Activated CD4-positive, alpha-beta T cell treated with anti-CD3 and anti-CD28 coated beads for 36 hours (primary cell): ENCODE results near the gene CPB2. TPM values are rescaled to one million over a fixed set of nuclear protein-coding genes. Genes with fewer than 3 reads are reported as not detected.

Experiments
- ATAC-seq: fragments of 200-7000 bp; cut with Tn5 transposase; one replicate; pipeline ENCODE4 v1.10.0; 2021; ENCODE audit warnings: mild to moderate bottlenecking, moderate library complexity
- CTCF ChIA-PET: fragments of 350-600 bp; sonication (Branson Sonifier 250); formaldehyde crosslinking; loops from one replicate; lab custom pipeline; 2021; ENCODE audit warnings: antibody characterized with exemption; lab: Charles Lee
- POLR2A ChIA-PET: fragments of 350-600 bp; sonication (Branson Sonifier 250); formaldehyde crosslinking; loops from one replicate; lab custom pipeline; 2021; ENCODE audit warnings: antibody characterized with exemption, inconsistent platforms; lab: Charles Lee
- DNase-seq: peaks from one replicate; pipeline ENCODE4 v3.0.0-alpha.2; 2020
- H3K27ac Mint-ChIP-seq: one replicate; pipeline ENCODE4 v1.8.0; 2021; ENCODE audit warnings: mixed read lengths
- H3K27me3 Mint-ChIP-seq: one replicate; pipeline ENCODE4 v1.8.0; 2021; ENCODE audit warnings: mixed read lengths
- H3K36me3 Mint-ChIP-seq: one replicate; pipeline ENCODE4 v1.8.0; 2021; ENCODE audit warnings: low read depth, mixed read lengths
- H3K4me1 Mint-ChIP-seq: one replicate; pipeline ENCODE4 v1.8.0; 2021; ENCODE audit warnings: mixed read lengths
- H3K4me3 Mint-ChIP-seq: one replicate; pipeline ENCODE4 v1.8.0; 2021; ENCODE audit warnings: mild to moderate bottlenecking, moderate library complexity, mixed read lengths
- H3K9me3 Mint-ChIP-seq: one replicate; pipeline ENCODE4 v1.8.0; 2021; ENCODE audit warnings: low read depth, mixed read lengths
- intact Hi-C, 2 experiments: fragments of 100-400 bp; cut with DNase I in 1 of 2; cut with micrococcal nuclease in 1 of 2; formaldehyde crosslinking; loops; one replicate each; pipeline versions ENCODE4 v1.14.2 to v1.15.1; 2022 to 2024; cut with DNase I, micrococcal nuclease
- total RNA-seq, 2 experiments: library from RNA; stranded (reverse); gene quantifications; one replicate each; pipeline ENCODE4 v1.2.3, GENCODE V29; 2021

Gene CPB2
- total RNA-seq, 2 experiments from 2014 or later, result not detected

GRCh38 chr13:46050771-46051170 lies 54.1 kb downstream of the CPB2 start:
- ATAC-seq (no peak), DNase-seq (no peak)
- CTCF ChIA-PET, result interaction anchor here (0.6 kb wide), 2 partner anchors 12 to 17 kb away, joined by 3 to 5 read pairs; no protein-coding TSS in a partner anchor
- Mint-ChIP-seq H3K4me1 (peaks cover 41% of the 10 kb centered on the region), H3K9me3 (no peaks in the 10 kb centered on the region), H3K27ac (no peak overlapping the region), H3K36me3 (peaks cover 5% of the 10 kb centered on the region), H3K27me3 (no peaks in the 10 kb centered on the region), H3K4me3 (no peak overlapping the region)
- POLR2A ChIA-PET, result interaction anchor here (0.6 to 0.8 kb wide), 2 partner anchors 76 to 989 kb away, joined by 3 read pairs; no protein-coding TSS in a partner anchor
- intact Hi-C loops, result loop anchor here in 1 of 2 experiments (5.0 kb wide), 2 partner anchors 132 to 272 kb away; partner anchors contain the start of gene LCP1

- no peak overlapping the region for H3K4me3 Mint-ChIP-seq
- no peaks in the 10 kb centered on the region for H3K9me3 Mint-ChIP-seq
- peaks cover 22% of the 10 kb centered on the region for H3K36me3 Mint-ChIP-seq
- no peak overlapping the region for H3K27ac Mint-ChIP-seq
- DNase-seq, result no peak
- ATAC-seq, result no peak
- H3K27me3 Mint-ChIP-seq, result no peaks in the 10 kb centered on the region
- intact Hi-C loops, result no loop called here
- CTCF ChIA-PET, result interaction anchor here (0.6 to 2.3 kb wide), 3 partner anchors 10 to 246 kb away, joined by 3 to 5 read pairs (median 4); no protein-coding TSS in a partner anchor
- peaks cover 28% of the 10 kb centered on the region for H3K4me1 Mint-ChIP-seq
- POLR2A ChIA-PET, result no interaction called here
Observed at GRCh38 chr13:46045424-46045823, 59.4 kb downstream of the CPB2 start.

GRCh38 chr13:46043647-46044046 lies 61.2 kb downstream of the CPB2 start:
- Mint-ChIP-seq H3K27ac (no peak overlapping the region), H3K4me3 (no peak overlapping the region), H3K36me3 (peaks cover 21% of the 10 kb centered on the region), H3K27me3 (no peaks in the 10 kb centered on the region), H3K4me1 (peaks cover 19% of the 10 kb centered on the region), H3K9me3 (no peaks in the 10 kb centered on the region)
- ATAC-seq, result no peak
- POLR2A ChIA-PET, result no interaction called here
- CTCF ChIA-PET, result interaction anchor here (1.8 kb wide), 1 partner anchor 9 kb away, joined by 5 read pairs; the partner anchor contains the start of gene ZC3H13
- intact Hi-C loops, result no loop called here
- DNase-seq, result no peak

- Mint-ChIP-seq H3K4me1 (peaks cover 4% of the 10 kb centered on the region), H3K36me3 (peaks cover 30% of the 10 kb centered on the region), H3K27ac (no peak overlapping the region), H3K4me3 (no peak overlapping the region), H3K9me3 (no peaks in the 10 kb centered on the region), H3K27me3 (no peaks in the 10 kb centered on the region)
- CTCF ChIA-PET, result interaction anchor here (0.6 kb wide), 1 partner anchor 577 kb away, joined by 4 read pairs; no protein-coding TSS in a partner anchor
- no peak for ATAC-seq
- intact Hi-C loops, result no loop called here
- DNase-seq, result no peak
- POLR2A ChIA-PET, result no interaction called here
Observed at GRCh38 chr13:46041419-46041839, 63.4 kb downstream of the CPB2 start.

- DNase-seq (no peak), ATAC-seq (no peak)
- ChIA-PET POLR2A (no interaction called here), CTCF (interaction anchor here (1.8 kb wide), 1 partner anchor 12 kb away, joined by 5 read pairs; the partner anchor contains the start of gene ZC3H13)
- Mint-ChIP-seq H3K4me1 (peaks cover 4% of the 10 kb centered on the region), H3K27ac (no peak overlapping the region), H3K9me3 (no peaks in the 10 kb centered on the region), H3K27me3 (no peaks in the 10 kb centered on the region), H3K36me3 (peaks cover 36% of the 10 kb centered on the region), H3K4me3 (no peak overlapping the region)
- intact Hi-C loops, result no loop called here
Observed at GRCh38 chr13:46040763-46041162, 64.1 kb downstream of the CPB2 start.

- Mint-ChIP-seq H3K4me1 (no peaks in the 10 kb centered on the region), H3K27me3 (no peaks in the 10 kb centered on the region), H3K9me3 (no peaks in the 10 kb centered on the region), H3K4me3 (no peak overlapping the region), H3K36me3 (peaks cover 42% of the 10 kb centered on the region), H3K27ac (no peak overlapping the region)
- intact Hi-C loops, result no loop called here
- ATAC-seq (no peak), DNase-seq (no peak)
- ChIA-PET POLR2A (no interaction called here), CTCF (interaction anchor here (1.8 kb wide), 1 partner anchor 13 kb away, joined by 5 read pairs; the partner anchor contains the start of gene ZC3H13)
Observed at GRCh38 chr13:46039411-46040182, 65.2 kb downstream of the CPB2 start.

GRCh38 chr13:46038296-46038695 lies 66.5 kb downstream of the CPB2 start:
- ATAC-seq (no peak), DNase-seq (no peak)
- CTCF ChIA-PET, result interaction anchor here (0.7 to 0.8 kb wide), 2 partner anchors 13 to 19 kb away, joined by 3 read pairs; no protein-coding TSS in a partner anchor
- H3K36me3 Mint-ChIP-seq, result peaks cover 49% of the 10 kb centered on the region
- POLR2A ChIA-PET, result no interaction called here
- no peaks in the 10 kb centered on the region for H3K27me3 Mint-ChIP-seq
- H3K4me3 Mint-ChIP-seq, result no peak overlapping the region
- no peaks in the 10 kb centered on the region for H3K9me3 Mint-ChIP-seq
- H3K27ac Mint-ChIP-seq, result no peak overlapping the region
- intact Hi-C loops, result no loop called here
- H3K4me1 Mint-ChIP-seq, result no peaks in the 10 kb centered on the region

GRCh38 chr13:46035066-46035465 lies 69.8 kb downstream of the CPB2 start:
- intact Hi-C loops, result no loop called here
- H3K4me1 Mint-ChIP-seq, result peaks cover 6% of the 10 kb centered on the region
- ATAC-seq (no peak), DNase-seq (no peak)
- no peaks in the 10 kb centered on the region for H3K27me3 Mint-ChIP-seq
- H3K36me3 Mint-ChIP-seq, result peaks cover 44% of the 10 kb centered on the region
- peaks cover 6% of the 10 kb centered on the region for H3K9me3 Mint-ChIP-seq
- POLR2A ChIA-PET, result no interaction called here
- H3K4me3 Mint-ChIP-seq, result no peak overlapping the region
- CTCF ChIA-PET, result interaction anchor here (0.7 kb wide), 1 partner anchor 154 kb away, joined by 3 read pairs; no protein-coding TSS in a partner anchor
- H3K27ac Mint-ChIP-seq, result no peak overlapping the region

- peaks cover 12% of the 10 kb centered on the region for H3K4me1 Mint-ChIP-seq
- ChIA-PET CTCF (interaction anchor here (0.8 kb wide), 1 partner anchor 8 kb away, joined by 3 read pairs; no protein-coding TSS in a partner anchor), POLR2A (no interaction called here)
- H3K9me3 Mint-ChIP-seq, result peaks cover 9% of the 10 kb centered on the region
- DNase-seq (no peak), ATAC-seq (no peak)
- H3K36me3 Mint-ChIP-seq, result peaks cover 51% of the 10 kb centered on the region
- intact Hi-C loops, result no loop called here
- no peak overlapping the region for H3K27ac Mint-ChIP-seq
- H3K27me3 Mint-ChIP-seq, result no peaks in the 10 kb centered on the region
- no peak overlapping the region for H3K4me3 Mint-ChIP-seq
Observed at GRCh38 chr13:46032341-46032740, 72.5 kb downstream of the CPB2 start.

GRCh38 chr13:46031581-46032263 lies 73.1 kb downstream of the CPB2 start:
- Mint-ChIP-seq H3K27me3 (no peaks in the 10 kb centered on the region), H3K4me3 (no peak overlapping the region), H3K27ac (no peak overlapping the region), H3K36me3 (peaks cover 49% of the 10 kb centered on the region), H3K4me1 (peaks cover 13% of the 10 kb centered on the region), H3K9me3 (peaks cover 9% of the 10 kb centered on the region)
- intact Hi-C loops, result no loop called here
- DNase-seq, result no peak
- ATAC-seq, result no peak
- ChIA-PET CTCF (no interaction called here), POLR2A (no interaction called here)

GRCh38 chr13:46025157-46025556 lies 79.7 kb downstream of the CPB2 start:
- H3K27me3 Mint-ChIP-seq, result no peaks in the 10 kb centered on the region
- CTCF ChIA-PET, result interaction anchor here (0.5 to 1.0 kb wide), 2 partner anchors 8 to 222 kb away, joined by 3 to 4 read pairs; no protein-coding TSS in a partner anchor
- H3K4me3 Mint-ChIP-seq, result no peak overlapping the region
- intact Hi-C loops, result no loop called here
- H3K36me3 Mint-ChIP-seq, result peaks cover 22% of the 10 kb centered on the region
- peaks cover 3% of the 10 kb centered on the region for H3K9me3 Mint-ChIP-seq
- H3K27ac Mint-ChIP-seq, result no peak overlapping the region
- POLR2A ChIA-PET, result no interaction called here
- ATAC-seq (no peak), DNase-seq (no peak)
- peaks cover 9% of the 10 kb centered on the region for H3K4me1 Mint-ChIP-seq
